GM23338 (cell line): ENCODE data around the gene OR6N1.

Experiments
- CTCF ChIP-seq, 2 experiments: fragments of 200-600 bp in 1 of 2; sonication (generic) in 1 of 2; conservative IDR thresholded peaks; 2 replicates each; pipeline versions ENCODE4 v1.5.1 to v1.6.1; 2016 to 2017; ENCODE audit warnings: antibody characterized with exemption in 2 of 2, low read depth in 2 of 2, mild to moderate bottlenecking in 2 of 2, moderate library complexity in 1 of 2
- POLR2AphosphoS5 ChIP-seq: IDR thresholded peaks from 2 replicates; pipeline ENCODE4 v1.6.1; 2016; ENCODE audit warnings: antibody characterized with exemption, low read depth

GRCh38 chr1:158801396-158801795 lies 29.4 kb upstream of the OR6N1 start:
- TF ChIP-seq POLR2AphosphoS5, result no peak
- TF ChIP-seq CTCF (conservative IDR thresholded peaks at IDR 0.05; ENCODE audit: low read depth in 2 of 2), result no peak
